GM23338 (cell line): Measurements from ENCODE around the gene TNFAIP6. TPM values are rescaled to one million over a fixed set of nuclear protein-coding genes. Genes with fewer than 3 reads are reported as not detected.
A peak's percentile ranks its signal among the peaks of the same experiment; 100 is the strongest.

Experiments used
- ATAC-seq: fragments of 200-7000 bp; cut with Tn5 transposase; 3 replicates; pipeline ENCODE4 v1.9.1; 2020
- DNase-seq: peaks from one replicate; pipeline ENCODE4 v3.0.0-alpha.2; 2015; ENCODE audit warnings: low spot score
- H2AFZ ChIP-seq: fragments of 200-600 bp; sonication (generic); 2 replicates; pipeline ENCODE4 v1.8.0; 2016; ENCODE audit warnings: antibody characterized with exemption, mild to moderate bottlenecking, moderate library complexity
- H3F3A ChIP-seq: fragments of 200-600 bp; sonication (generic); replicated peaks from 2 replicates; pipeline ENCODE4 v1.8.0; 2017; ENCODE audit warnings: antibody characterized with exemption, mixed run types, low read depth
- H3K27ac ChIP-seq: fragments of 200-600 bp; sonication (generic); 2 replicates; pipeline ENCODE4 v1.6.1; 2016; ENCODE audit warnings: low read depth
- H3K27me3 ChIP-seq: fragments of 200-600 bp; sonication (generic); 2 replicates; pipeline ENCODE4 v1.8.0; 2016; ENCODE audit warnings: mild to moderate bottlenecking, mixed run types, moderate library complexity; ENCODE audit not compliant: insufficient read depth
- H3K36me3 ChIP-seq: fragments of 200-600 bp; sonication (generic); 2 replicates; pipeline ENCODE4 v1.8.0; 2016; ENCODE audit warnings: mild to moderate bottlenecking; ENCODE audit not compliant: insufficient read depth
- H3K4me1 ChIP-seq: fragments of 200-600 bp; sonication (generic); 2 replicates; pipeline ENCODE4 v1.8.0; 2016; ENCODE audit warnings: mild to moderate bottlenecking, moderate library complexity; ENCODE audit not compliant: insufficient read depth
- H3K4me2 ChIP-seq: fragments of 200-600 bp; sonication (generic); 2 replicates; pipeline ENCODE4 v1.7.1; 2017; ENCODE audit warnings: mixed run types
- H3K4me3 ChIP-seq: fragments of 200-600 bp; sonication (generic); 2 replicates; pipeline ENCODE4 v1.6.1; 2016; ENCODE audit warnings: mixed run types
- H3K79me2 ChIP-seq: fragments of 200-600 bp; sonication (generic); replicated peaks from 2 replicates; pipeline ENCODE4 v1.8.0; 2017; ENCODE audit warnings: mild to moderate bottlenecking; ENCODE audit not compliant: insufficient read depth
- H3K9me2 ChIP-seq: fragments of 200-600 bp; sonication (generic); 2 replicates; pipeline ENCODE4 v1.8.0; 2017; ENCODE audit not compliant: insufficient read depth
- H4K20me1 ChIP-seq: fragments of 200-600 bp; sonication (generic); replicated peaks from 2 replicates; pipeline ENCODE4 v1.8.0; 2017; ENCODE audit warnings: mild to moderate bottlenecking; ENCODE audit not compliant: insufficient read depth
- H3K27ac Mint-ChIP-seq: 2 replicates; pipeline ENCODE4 v1.8.0; 2020; ENCODE audit warnings: inconsistent platforms, mild to moderate bottlenecking, moderate library complexity, mixed read lengths
- H3K27me3 Mint-ChIP-seq: 3 replicates; pipeline ENCODE4 v1.8.0; 2022; ENCODE audit warnings: low read depth, mild to moderate bottlenecking, moderate library complexity, mixed read lengths, inconsistent platforms; ENCODE audit not compliant: insufficient read depth, poor library complexity
- H3K36me3 Mint-ChIP-seq: 3 replicates; pipeline ENCODE4 v1.8.0; 2021; ENCODE audit warnings: low read depth, mild to moderate bottlenecking, inconsistent platforms, moderate library complexity, mixed read lengths
- H3K4me1 Mint-ChIP-seq: 3 replicates; pipeline ENCODE4 v1.8.0; 2020; ENCODE audit warnings: mild to moderate bottlenecking, inconsistent platforms, mixed read lengths
- H3K4me3 Mint-ChIP-seq: 3 replicates; pipeline ENCODE4 v1.8.0; 2021; ENCODE audit warnings: moderate library complexity, mild to moderate bottlenecking, inconsistent platforms, mixed read lengths
- H3K9me3 Mint-ChIP-seq: 3 replicates; pipeline ENCODE4 v1.8.0; 2020; ENCODE audit warnings: moderate library complexity, mild to moderate bottlenecking, inconsistent platforms, mixed read lengths
- CREB1 ChIP-seq: fragments of 250-450 bp; sonication (Bioruptor Pico); IDR thresholded peaks from 2 replicates; pipeline ENCODE4 v1.5.0; 2020; ENCODE audit warnings: low read depth, mild to moderate bottlenecking, moderate library complexity
- EZH2 ChIP-seq: fragments of 200-600 bp; sonication (generic); IDR thresholded peaks from one replicate; pipeline ENCODE4 v1.8.0; 2017; ENCODE audit warnings: antibody characterized with exemption, mild to moderate bottlenecking, low read depth; ENCODE audit not compliant: unreplicated experiment
- EZH2phosphoT487 ChIP-seq: fragments of 200-600 bp; sonication (generic); IDR thresholded peaks from one replicate; pipeline ENCODE4 v1.8.1; 2018; ENCODE audit warnings: antibody characterized with exemption; ENCODE audit not compliant: unreplicated experiment
- JUNB ChIP-seq: IDR thresholded peaks from one replicate; pipeline ENCODE4 v1.6.1; 2016; ENCODE audit warnings: antibody characterized with exemption; ENCODE audit not compliant: unreplicated experiment
- NANOG ChIP-seq: IDR thresholded peaks from 2 replicates; pipeline ENCODE4 v1.6.1; 2016; ENCODE audit warnings: antibody characterized with exemption, borderline replicate concordance
- POLR2AphosphoS5 ChIP-seq: IDR thresholded peaks from 2 replicates; pipeline ENCODE4 v1.6.1; 2016; ENCODE audit warnings: antibody characterized with exemption, low read depth
- STAT1 ChIP-seq: IDR thresholded peaks from one replicate; pipeline ENCODE4 v1.6.1; 2016; ENCODE audit warnings: antibody characterized with exemption; ENCODE audit not compliant: unreplicated experiment
- ZNF114 ChIP-seq: fragments of 250-450 bp; sonication (Bioruptor Pico); IDR thresholded peaks from 2 replicates; pipeline ENCODE4 v1.5.0; 2020; ENCODE audit warnings: mild to moderate bottlenecking, moderate library complexity
- ZNF331 ChIP-seq: fragments of 250-450 bp; sonication (Bioruptor Pico); IDR thresholded peaks from 2 replicates; pipeline ENCODE4 v1.5.0; 2020; ENCODE audit warnings: low read depth, mild to moderate bottlenecking, moderate library complexity
- polyA plus RNA-seq: library from polyadenylated mRNA; unstranded; fragments of >200 nt; fragmentation: Nextera tagmentation; extraction: Ambion mirVana; gene quantifications from 2 replicates; pipeline ENCODE4 v1.2.1, GENCODE V29; 2016
- total RNA-seq: library from RNA; depleted of rRNA; stranded (reverse); fragments of >200 nt; shearing (Covaris generic); gene quantifications from 2 replicates; pipeline ENCODE4 v1.2.3, GENCODE V29; 2014
- TF ChIP-seq, protein P1 (sequence below): fragments of 250-450 bp; sonication (Bioruptor Pico); IDR thresholded peaks from 2 replicates; pipeline ENCODE4 v1.5.0; 2020; ENCODE audit warnings: mild to moderate bottlenecking, moderate library complexity
- TF ChIP-seq, protein P2 (sequence below): IDR thresholded peaks from 2 replicates; pipeline ENCODE4 v1.6.1; 2016; ENCODE audit warnings: antibody characterized with exemption
- TF ChIP-seq, protein P3 (sequence below): IDR thresholded peaks from one replicate; pipeline ENCODE4 v1.6.1; 2018; ENCODE audit warnings: antibody characterized with exemption; ENCODE audit not compliant: unreplicated experiment
- TF ChIP-seq, protein P4 (sequence below), 2 experiments: fragments of 200-600 bp in 1 of 2; sonication (generic) in 1 of 2; conservative IDR thresholded peaks; 2 replicates each; pipeline versions ENCODE4 v1.5.1 to v1.6.1; 2016 to 2017; ENCODE audit warnings: antibody characterized with exemption in 2 of 2, low read depth in 2 of 2, mild to moderate bottlenecking in 2 of 2, moderate library complexity in 1 of 2

The TNFAIP6 gene
- total and polyA plus RNA-seq, 2 experiments from 2014 or later, result 2.9 to 6.1 TPM

DNA sequence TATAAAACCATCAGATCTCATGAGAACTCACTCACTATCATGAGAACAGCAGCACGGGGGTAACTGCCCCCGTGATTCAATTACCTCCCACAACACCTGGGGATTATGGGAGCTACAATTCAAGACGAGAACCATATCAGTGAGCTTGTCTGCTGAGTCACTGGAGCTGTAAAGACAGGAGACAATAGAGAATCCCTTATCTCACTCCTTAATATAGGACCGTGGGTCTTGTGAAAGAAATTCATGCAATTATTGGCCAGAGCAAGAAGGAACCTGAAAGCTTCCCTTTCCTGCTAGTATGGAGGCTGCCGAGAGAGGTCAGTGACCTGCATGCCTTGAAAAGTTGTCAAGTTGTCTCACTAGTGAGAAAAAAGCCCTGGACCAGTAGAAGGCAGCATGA is 9.5 kb upstream of the TNFAIP6 start:
- DNase-seq (no peak), ATAC-seq (no peak)
- H3K4me3 ChIP-seq, result no peak overlapping the region
- Mint-ChIP-seq H3K4me3 (no peak overlapping the region), H3K9me3 (no peaks in the 10 kb centered on the region; the same call in 2 of the 3 replicates), H3K27me3 (peaks cover 2% of the 10 kb centered on the region), H3K4me1 (peaks cover 9% of the 10 kb centered on the region), H3K27ac (peak overlapping the region; percentile 73; the same call in 1 of the 2 replicates), H3K36me3 (no peaks in the 10 kb centered on the region)
- peaks cover 8% of the 10 kb centered on the region; the same call in 1 of the 2 replicates for H3K9me2 ChIP-seq
- H3K79me2 ChIP-seq, result no peaks in the 10 kb centered on the region
- peak overlapping the region; percentile 85 for H2AFZ ChIP-seq
- H4K20me1 ChIP-seq, result no peaks in the 10 kb centered on the region
- H3K4me2 ChIP-seq, result no peak overlapping the region
- no peaks in the 10 kb centered on the region for H3K27me3 ChIP-seq
- H3K4me1 ChIP-seq, result 0 out of 2 replicates have a peak, but pooled peaks cover 4% of the 10 kb centered on the region
- TF ChIP-seq EZH2 (no peak), EZH2phosphoT487 (no peak), POLR2AphosphoS5 (no peak), JUNB (no peak), CREB1 (CRISPR knock-in tag) (no peak), STAT1 (no peak), NANOG (no peak), ZNF114 (CRISPR knock-in tag) (no peak), ZNF331 (no peak)
- TF ChIP-seq, protein P1, sequence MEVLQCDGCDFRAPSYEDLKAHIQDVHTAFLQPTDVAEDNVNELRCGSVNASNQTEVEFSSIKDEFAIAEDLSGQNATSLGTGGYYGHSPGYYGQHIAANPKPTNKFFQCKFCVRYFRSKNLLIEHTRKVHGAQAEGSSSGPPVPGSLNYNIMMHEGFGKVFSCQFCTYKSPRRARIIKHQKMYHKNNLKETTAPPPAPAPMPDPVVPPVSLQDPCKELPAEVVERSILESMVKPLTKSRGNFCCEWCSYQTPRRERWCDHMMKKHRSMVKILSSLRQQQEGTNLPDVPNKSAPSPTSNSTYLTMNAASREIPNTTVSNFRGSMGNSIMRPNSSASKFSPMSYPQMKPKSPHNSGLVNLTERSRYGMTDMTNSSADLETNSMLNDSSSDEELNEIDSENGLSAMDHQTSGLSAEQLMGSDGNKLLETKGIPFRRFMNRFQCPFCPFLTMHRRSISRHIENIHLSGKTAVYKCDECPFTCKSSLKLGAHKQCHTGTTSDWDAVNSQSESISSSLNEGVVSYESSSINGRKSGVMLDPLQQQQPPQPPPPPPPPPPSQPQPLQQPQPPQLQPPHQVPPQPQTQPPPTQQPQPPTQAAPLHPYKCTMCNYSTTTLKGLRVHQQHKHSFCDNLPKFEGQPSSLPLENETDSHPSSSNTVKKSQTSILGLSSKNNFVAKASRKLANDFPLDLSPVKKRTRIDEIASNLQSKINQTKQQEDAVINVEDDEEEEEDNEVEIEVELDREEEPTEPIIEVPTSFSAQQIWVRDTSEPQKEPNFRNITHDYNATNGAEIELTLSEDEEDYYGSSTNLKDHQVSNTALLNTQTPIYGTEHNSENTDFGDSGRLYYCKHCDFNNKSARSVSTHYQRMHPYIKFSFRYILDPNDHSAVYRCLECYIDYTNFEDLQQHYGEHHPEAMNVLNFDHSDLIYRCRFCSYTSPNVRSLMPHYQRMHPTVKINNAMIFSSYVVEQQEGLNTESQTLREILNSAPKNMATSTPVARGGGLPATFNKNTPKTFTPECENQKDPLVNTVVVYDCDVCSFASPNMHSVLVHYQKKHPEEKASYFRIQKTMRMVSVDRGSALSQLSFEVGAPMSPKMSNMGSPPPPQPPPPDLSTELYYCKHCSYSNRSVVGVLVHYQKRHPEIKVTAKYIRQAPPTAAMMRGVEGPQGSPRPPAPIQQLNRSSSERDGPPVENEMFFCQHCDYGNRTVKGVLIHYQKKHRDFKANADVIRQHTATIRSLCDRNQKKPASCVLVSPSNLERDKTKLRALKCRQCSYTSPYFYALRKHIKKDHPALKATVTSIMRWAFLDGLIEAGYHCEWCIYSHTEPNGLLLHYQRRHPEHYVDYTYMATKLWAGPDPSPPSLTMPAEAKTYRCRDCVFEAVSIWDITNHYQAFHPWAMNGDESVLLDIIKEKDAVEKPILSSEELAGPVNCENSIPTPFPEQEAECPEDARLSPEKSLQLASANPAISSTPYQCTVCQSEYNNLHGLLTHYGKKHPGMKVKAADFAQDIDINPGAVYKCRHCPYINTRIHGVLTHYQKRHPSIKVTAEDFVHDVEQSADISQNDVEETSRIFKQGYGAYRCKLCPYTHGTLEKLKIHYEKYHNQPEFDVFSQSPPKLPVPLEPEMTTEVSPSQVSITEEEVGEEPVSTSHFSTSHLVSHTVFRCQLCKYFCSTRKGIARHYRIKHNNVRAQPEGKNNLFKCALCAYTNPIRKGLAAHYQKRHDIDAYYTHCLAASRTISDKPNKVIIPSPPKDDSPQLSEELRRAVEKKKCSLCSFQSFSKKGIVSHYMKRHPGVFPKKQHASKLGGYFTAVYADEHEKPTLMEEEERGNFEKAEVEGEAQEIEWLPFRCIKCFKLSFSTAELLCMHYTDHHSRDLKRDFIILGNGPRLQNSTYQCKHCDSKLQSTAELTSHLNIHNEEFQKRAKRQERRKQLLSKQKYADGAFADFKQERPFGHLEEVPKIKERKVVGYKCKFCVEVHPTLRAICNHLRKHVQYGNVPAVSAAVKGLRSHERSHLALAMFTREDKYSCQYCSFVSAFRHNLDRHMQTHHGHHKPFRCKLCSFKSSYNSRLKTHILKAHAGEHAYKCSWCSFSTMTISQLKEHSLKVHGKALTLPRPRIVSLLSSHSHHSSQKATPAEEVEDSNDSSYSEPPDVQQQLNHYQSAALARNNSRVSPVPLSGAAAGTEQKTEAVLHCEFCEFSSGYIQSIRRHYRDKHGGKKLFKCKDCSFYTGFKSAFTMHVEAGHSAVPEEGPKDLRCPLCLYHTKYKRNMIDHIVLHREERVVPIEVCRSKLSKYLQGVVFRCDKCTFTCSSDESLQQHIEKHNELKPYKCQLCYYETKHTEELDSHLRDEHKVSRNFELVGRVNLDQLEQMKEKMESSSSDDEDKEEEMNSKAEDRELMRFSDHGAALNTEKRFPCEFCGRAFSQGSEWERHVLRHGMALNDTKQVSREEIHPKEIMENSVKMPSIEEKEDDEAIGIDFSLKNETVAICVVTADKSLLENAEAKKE (CRISPR knock-in tag), result no peak
- TF ChIP-seq, protein P2, sequence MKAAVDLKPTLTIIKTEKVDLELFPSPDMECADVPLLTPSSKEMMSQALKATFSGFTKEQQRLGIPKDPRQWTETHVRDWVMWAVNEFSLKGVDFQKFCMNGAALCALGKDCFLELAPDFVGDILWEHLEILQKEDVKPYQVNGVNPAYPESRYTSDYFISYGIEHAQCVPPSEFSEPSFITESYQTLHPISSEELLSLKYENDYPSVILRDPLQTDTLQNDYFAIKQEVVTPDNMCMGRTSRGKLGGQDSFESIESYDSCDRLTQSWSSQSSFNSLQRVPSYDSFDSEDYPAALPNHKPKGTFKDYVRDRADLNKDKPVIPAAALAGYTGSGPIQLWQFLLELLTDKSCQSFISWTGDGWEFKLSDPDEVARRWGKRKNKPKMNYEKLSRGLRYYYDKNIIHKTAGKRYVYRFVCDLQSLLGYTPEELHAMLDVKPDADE, result no peak
- TF ChIP-seq, protein P3, sequence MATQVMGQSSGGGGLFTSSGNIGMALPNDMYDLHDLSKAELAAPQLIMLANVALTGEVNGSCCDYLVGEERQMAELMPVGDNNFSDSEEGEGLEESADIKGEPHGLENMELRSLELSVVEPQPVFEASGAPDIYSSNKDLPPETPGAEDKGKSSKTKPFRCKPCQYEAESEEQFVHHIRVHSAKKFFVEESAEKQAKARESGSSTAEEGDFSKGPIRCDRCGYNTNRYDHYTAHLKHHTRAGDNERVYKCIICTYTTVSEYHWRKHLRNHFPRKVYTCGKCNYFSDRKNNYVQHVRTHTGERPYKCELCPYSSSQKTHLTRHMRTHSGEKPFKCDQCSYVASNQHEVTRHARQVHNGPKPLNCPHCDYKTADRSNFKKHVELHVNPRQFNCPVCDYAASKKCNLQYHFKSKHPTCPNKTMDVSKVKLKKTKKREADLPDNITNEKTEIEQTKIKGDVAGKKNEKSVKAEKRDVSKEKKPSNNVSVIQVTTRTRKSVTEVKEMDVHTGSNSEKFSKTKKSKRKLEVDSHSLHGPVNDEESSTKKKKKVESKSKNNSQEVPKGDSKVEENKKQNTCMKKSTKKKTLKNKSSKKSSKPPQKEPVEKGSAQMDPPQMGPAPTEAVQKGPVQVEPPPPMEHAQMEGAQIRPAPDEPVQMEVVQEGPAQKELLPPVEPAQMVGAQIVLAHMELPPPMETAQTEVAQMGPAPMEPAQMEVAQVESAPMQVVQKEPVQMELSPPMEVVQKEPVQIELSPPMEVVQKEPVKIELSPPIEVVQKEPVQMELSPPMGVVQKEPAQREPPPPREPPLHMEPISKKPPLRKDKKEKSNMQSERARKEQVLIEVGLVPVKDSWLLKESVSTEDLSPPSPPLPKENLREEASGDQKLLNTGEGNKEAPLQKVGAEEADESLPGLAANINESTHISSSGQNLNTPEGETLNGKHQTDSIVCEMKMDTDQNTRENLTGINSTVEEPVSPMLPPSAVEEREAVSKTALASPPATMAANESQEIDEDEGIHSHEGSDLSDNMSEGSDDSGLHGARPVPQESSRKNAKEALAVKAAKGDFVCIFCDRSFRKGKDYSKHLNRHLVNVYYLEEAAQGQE, result no peak
- TF ChIP-seq, protein P4, sequence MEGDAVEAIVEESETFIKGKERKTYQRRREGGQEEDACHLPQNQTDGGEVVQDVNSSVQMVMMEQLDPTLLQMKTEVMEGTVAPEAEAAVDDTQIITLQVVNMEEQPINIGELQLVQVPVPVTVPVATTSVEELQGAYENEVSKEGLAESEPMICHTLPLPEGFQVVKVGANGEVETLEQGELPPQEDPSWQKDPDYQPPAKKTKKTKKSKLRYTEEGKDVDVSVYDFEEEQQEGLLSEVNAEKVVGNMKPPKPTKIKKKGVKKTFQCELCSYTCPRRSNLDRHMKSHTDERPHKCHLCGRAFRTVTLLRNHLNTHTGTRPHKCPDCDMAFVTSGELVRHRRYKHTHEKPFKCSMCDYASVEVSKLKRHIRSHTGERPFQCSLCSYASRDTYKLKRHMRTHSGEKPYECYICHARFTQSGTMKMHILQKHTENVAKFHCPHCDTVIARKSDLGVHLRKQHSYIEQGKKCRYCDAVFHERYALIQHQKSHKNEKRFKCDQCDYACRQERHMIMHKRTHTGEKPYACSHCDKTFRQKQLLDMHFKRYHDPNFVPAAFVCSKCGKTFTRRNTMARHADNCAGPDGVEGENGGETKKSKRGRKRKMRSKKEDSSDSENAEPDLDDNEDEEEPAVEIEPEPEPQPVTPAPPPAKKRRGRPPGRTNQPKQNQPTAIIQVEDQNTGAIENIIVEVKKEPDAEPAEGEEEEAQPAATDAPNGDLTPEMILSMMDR (conservative IDR thresholded peaks at IDR 0.05; ENCODE audit: low read depth in 2 of 2), result no peak
- H3K36me3 ChIP-seq, result no peaks in the 10 kb centered on the region
- no peak overlapping the region for H3K27ac ChIP-seq
- H3F3A ChIP-seq, result no peaks in the 10 kb centered on the region
